DMS153 treated with DMSO at 0.1 percent for 48 hours (cell line): Measurements from ENCODE around the gene ZNF506.
"Not testable (repeated sequence)": the region's sequence is repeated elsewhere in the genome, so short reads cannot be mapped to it uniquely, and the experiment has no call there.

ENCODE experiments used
- DNase-seq: peaks from one replicate; lab custom pipeline; 2025; ENCODE audit not compliant: unreplicated experiment; lab: John Stamatoyannopoulos, UW

The ZNF506 gene

DNA sequence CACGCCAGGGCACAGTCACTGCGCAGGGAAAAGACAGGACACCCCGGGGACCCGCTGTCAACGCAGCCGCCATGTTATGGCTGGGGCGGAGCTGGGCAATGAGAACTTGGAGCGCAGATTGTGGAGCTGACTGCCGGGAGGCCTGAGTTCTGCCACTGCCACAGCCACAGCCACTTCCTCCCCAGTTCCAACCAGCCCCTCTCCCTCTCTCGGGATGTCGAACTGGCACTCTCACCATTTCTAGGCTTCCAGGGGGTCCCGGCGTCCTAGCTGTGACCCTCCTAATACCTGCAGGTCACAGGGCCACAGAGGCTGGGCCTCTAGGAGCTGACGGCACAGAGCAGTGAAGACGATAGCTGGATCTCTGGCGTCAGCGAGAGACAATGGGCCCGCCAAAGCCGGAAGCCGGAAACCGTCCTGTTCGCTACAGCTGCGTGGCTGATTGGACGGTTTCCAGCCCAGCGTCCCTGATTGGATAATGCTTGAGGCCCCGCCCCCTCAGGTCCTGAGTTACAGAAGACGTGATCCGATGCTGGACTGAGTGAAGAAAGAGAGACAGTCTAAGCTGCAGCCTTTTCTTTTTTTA lies at the start of gene ZNF506:
Gene ZNF506 (minus strand): TSS at position 385 of the 586 bp plus-strand sequence. CDS start 147 bp downstream, at position 238.
- DNase-seq = peak; percentile 81

GRCh38 chr19:19870086-19870485 lies 48.5 kb upstream of the ZNF506 start:
- DNase-seq = not testable (repeated sequence)

- no peak for DNase-seq
Observed at GRCh38 chr19:19866611-19867248, 45.2 kb upstream of the ZNF506 start.

GRCh38 chr19:19865750-19866610 lies 44.4 kb upstream of the ZNF506 start, which contains the start of gene ZNF253:
ZNF253 (plus strand) TSS chr19:19865882; CDS start chr19:19865997, 115 bp downstream.
- DNase-seq = peak; percentile 71

DNA sequence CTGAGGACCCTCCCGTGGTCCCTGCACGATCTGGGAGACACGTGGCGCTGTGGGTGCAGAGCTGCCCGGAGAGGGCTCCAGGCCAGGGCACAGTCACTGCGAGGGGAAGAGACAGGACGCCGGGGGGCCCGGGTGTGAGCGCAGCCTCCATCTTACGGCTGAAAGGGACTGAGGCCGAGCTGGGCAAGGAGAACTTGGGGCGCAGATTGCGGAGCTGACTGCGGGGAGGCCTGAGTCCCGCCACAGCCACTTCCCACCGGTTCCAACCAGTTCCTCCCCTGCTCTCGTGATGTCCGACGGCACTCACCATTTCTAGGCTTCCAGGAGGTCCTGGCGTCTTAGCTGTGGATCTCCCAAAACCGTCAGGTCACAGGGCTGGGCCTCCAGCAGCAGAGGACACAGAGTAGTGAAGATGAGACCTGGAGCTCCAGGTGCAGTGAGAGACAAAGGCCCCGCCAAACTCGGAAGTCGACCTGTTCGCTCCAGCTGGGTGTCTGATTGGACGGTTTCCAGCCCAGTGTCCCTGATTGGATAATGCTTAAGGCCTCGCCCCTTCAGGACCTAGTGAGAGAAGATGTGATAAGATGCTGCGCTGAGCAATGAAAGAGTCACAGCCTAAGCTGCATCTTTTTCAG lies 39.3 kb upstream of the ZNF506 start:
- no peak for DNase-seq

- DNase-seq = no peak
Observed at GRCh38 chr19:19858751-19859150, 37.2 kb upstream of the ZNF506 start.

DNA sequence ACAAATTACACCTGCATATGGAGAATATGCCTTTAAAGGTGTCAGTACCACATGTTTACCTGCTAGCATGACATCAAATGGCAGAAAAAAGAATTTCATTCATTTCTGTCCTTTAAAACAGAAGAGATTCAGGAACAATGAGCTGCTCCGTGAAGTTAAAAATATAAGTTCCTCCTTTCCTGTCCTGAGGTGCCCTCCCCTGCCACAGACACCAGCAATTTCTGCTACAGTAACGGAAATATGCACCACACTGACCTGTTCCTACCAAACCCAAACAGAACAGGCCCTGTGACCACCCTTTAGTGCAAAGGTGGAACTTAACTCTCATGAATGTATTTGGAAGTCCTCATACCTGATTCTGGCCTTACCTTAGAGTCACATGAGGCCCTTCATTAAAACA lies 30.2 kb upstream of the ZNF506 start:
- not testable (repeated sequence) for DNase-seq

GRCh38 chr19:19849056-19849455 lies 27.5 kb upstream of the ZNF506 start:
- no peak for DNase-seq

GRCh38 chr19:19847781-19848180 lies 26.2 kb upstream of the ZNF506 start:
- no peak for DNase-seq

DNA sequence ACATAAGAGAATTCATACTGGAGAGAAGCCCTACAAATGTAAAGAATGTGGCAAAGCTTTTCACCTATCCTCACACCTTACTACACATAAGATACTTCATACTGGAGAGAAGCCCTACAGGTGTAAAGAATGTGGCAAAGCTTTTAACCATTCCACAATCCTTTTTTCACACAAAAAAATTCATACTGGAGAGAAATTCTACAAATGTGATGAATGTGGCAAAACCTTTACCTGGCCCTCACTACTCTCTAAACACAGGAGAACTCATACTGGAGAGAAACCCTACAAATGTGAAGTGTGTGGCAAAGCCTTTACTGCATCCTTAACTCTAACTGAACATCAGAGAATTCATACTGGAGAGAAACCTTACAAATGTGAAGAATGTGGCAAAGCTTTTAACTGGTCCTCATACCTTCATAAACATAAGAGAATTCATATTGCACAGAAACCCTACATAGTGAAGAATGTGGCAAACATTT lies 14.0 kb upstream of the ZNF506 start:
- DNase-seq = no peak

DNA sequence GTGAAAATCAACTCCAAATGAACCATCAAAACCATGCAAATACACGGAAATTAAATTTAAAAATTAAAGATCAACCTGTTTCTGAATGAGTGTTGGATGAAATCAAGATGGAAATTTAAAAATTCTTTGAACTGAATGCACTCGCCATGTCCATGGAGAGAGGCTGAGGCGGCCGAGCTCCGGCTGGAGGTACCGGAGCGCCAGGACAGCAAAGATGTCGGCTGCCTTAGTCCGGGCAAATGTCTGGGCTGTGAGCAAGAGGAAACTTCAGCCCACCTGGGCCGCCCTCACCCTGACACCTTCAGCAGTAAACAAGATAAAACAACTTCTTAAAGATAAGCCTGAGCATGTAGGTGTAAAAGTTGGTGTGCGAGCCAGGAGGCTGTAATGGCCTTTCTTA lies 5.3 kb upstream of the ZNF506 start:
- DNase-seq = no peak

GRCh38 chr19:19823916-19824315 lies 2.4 kb upstream of the ZNF506 start:
- no peak for DNase-seq

- DNase-seq = not testable (repeated sequence)
Observed at GRCh38 chr19:19821976-19822375, 426 bp upstream of the ZNF506 start.

DNA sequence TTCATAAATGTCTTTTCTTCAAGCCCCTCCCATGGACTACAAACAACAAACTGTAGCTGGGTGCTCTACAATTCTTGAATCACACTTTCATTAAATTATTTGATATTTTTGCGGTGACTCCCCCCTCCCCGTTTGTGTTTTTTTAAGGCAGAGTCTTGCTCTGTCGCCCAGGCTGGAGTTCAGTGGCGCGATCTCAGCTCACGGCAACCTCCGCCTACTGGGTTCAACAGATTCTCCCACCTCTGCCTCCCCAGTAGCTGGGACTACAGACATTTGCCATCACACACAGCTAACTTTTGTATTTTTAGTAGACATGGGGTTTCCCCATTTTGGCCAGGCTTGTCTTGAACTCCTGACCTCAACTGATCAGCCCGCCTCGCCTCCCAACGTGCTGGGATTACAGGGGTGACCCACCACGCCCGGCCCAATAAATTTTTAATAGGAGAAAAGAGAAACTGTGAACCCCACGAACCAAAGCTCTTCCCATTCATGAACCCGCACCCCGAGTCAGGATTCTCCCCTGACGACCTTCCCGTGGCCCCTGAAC lies 703 bp downstream of the ZNF506 start:
- DNase-seq = no peak

- DNase-seq = no peak
Observed at GRCh38 chr19:19817357-19817756, 4.2 kb downstream of the ZNF506 start.

DNA sequence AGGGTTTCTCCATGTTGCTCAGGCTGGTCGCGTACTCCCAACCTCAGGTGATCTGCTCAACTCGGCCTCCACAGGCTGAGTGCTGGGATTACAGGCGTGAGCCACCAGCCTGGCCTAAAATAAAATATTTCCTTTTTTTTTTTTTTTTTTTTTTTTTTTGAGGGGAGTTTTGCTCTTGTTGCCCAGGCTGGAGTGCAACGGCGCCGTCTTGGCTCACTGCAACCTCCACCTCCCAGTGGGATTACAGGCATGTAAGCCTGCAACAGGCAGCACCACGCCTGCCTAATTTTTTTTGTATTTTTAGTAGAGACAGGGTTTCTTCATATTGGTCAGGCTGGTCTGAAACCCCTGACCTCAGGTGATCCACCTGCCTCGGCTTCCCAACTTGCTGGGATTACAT lies 4.9 kb downstream of the ZNF506 start:
- no peak for DNase-seq

DNA sequence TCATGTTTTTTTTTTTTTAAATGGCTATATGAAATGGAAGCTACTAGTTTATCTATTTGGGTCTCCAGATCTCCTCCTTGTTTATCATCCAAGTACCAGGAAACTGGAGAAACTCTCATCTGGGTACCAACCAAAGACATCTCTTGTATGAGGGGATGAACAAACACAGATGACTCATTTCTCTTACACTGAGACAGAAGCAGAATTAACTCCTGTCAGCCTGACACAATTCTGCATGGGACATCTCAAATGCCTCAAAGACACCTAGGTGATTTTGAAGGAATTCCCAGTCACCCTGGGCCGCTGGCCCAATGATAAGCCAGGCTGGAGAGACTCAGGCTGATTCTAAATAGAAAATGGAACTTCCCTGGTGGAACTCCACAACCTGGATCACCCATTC lies 9.6 kb downstream of the ZNF506 start:
- DNase-seq = not testable (repeated sequence)

DNA sequence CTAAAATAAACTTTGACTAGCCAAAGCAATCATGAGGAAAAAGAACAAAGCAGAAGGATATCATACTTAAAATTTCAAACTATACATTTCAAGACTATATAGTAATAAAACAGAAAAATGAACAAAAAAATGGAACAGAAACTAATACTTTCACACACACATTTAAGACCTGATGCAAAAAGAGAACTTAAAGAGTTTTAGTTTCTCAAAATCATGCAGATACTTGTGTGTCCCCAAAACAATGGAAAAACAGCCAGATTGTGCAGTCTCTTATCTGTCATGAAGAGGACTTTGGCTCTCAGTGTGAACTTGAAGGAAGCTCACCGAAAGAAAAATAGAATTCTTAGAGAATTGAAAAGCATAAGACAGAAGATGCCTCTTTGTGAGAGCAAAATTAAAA lies 16.1 kb downstream of the ZNF506 start:
- DNase-seq = no peak

DNA sequence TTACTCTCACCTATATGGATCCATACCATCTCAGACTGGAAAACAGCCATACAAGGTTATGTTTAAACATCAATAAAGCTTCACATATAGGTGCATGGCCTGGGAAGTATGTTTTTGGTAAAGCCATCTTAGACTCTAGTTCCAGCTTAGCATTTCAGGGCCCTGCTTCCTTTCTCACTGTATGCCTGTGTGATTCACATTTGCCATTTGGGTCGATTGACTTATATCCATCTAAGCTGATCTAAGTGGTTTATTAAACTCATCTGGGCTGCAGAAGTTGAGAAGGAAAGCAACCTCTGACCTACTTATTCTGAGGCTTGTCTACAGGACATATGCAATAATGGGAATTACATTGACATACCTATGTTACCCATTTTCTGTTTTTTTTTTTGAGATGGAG lies 33.5 kb downstream of the ZNF506 start:
- no peak for DNase-seq

DNA sequence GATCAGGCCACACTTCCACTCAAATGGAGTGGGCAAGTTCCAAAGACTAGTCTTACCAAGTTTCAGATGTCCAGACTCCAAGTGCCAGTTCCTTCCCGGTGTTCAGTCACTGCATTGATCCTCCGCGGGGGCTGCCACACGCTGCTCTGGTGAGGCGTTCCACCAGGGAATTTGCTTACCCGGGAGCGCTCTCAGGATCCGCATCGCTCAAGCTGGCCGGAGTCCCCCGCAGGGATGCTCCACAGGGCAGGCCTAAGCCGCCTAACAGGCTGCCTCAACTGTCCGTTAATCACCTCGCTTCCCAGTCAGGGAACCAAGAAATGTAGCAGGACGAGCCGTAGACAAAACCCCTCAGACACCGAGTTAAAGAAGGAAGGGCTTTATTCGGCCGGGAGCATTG lies 36.1 kb downstream of the ZNF506 start:
- not testable (repeated sequence) for DNase-seq

GRCh38 chr19:19782783-19783182 lies 38.8 kb downstream of the ZNF506 start:
- no peak for DNase-seq
